GM18499 (cell line): ENCODE measurements around the gene GPC6.

Source experiments
- ATAC-seq: cut with Tn5 transposase; IDR thresholded peaks from one replicate; pipeline ENCODE4 v1.9.1; 2021; ENCODE audit warnings: moderate number of reproducible peaks; ENCODE audit not compliant: insufficient read depth, unreplicated experiment

GPC6 gene

GRCh38 chr13:93862259-93862658 lies 635.7 kb downstream of the GPC6 start:
- no peak for ATAC-seq

GRCh38 chr13:93865235-93865634 lies 638.6 kb downstream of the GPC6 start:
- ATAC-seq: no peak

- ATAC-seq: no peak
These were observed 640.9 kb downstream of the GPC6 start for GRCh38 chr13:93867481-93867880.

- no peak for ATAC-seq
These were observed 645.8 kb downstream of the GPC6 start for GRCh38 chr13:93872376-93872775.

- no peak for ATAC-seq
These were observed 646.3 kb downstream of the GPC6 start for GRCh38 chr13:93872786-93873347.

GRCh38 chr13:93875547-93875946 lies 648.9 kb downstream of the GPC6 start:
- no peak for ATAC-seq

GRCh38 chr13:93876236-93876635 lies 649.6 kb downstream of the GPC6 start:
- ATAC-seq: no peak

GRCh38 chr13:93878675-93879074 lies 652.1 kb downstream of the GPC6 start:
- no peak for ATAC-seq

- no peak for ATAC-seq
These were observed 654.8 kb downstream of the GPC6 start for GRCh38 chr13:93881411-93881810.

- no peak for ATAC-seq
These were observed 655.6 kb downstream of the GPC6 start for GRCh38 chr13:93882086-93882651.

- ATAC-seq: no peak
These were observed 662.9 kb downstream of the GPC6 start for GRCh38 chr13:93889430-93889951.

GRCh38 chr13:93899981-93900380 lies 673.4 kb downstream of the GPC6 start:
- ATAC-seq: no peak

- no peak for ATAC-seq
These were observed 674.1 kb downstream of the GPC6 start for GRCh38 chr13:93900731-93901130.

GRCh38 chr13:93903909-93904308 lies 677.3 kb downstream of the GPC6 start:
- no peak for ATAC-seq

- ATAC-seq: no peak
These were observed 688.7 kb downstream of the GPC6 start for GRCh38 chr13:93915269-93915809.

- ATAC-seq: no peak
These were observed 695.7 kb downstream of the GPC6 start for GRCh38 chr13:93922063-93922855.

GRCh38 chr13:93925990-93926389 lies 699.4 kb downstream of the GPC6 start:
- no peak for ATAC-seq

GRCh38 chr13:93926425-93926824 lies 699.8 kb downstream of the GPC6 start:
- ATAC-seq: no peak

GRCh38 chr13:93927431-93927830 lies 700.8 kb downstream of the GPC6 start:
- no peak for ATAC-seq

GRCh38 chr13:93932901-93933300 lies 706.3 kb downstream of the GPC6 start:
- no peak for ATAC-seq

GRCh38 chr13:93936901-93937300 lies 710.3 kb downstream of the GPC6 start:
- ATAC-seq: no peak
